Mammary epithelial cell (primary cell): ENCODE results near the gene IDH3G.

Source experiments
- EZH2 ChIP-seq: IDR thresholded peaks from 2 replicates; pipeline ENCODE4 v1.6.1; 2012; ENCODE audit warnings: low read length, inconsistent platforms, borderline replicate concordance
- TF ChIP-seq, protein P1 (sequence below), 2 donors: IDR thresholded peaks in 1 of 2; conservative IDR thresholded peaks in 1 of 2; 2 replicates each; pipeline ENCODE4 v1.5.1; 2011 to 2012; ENCODE audit warnings: inconsistent platforms in 2 of 2, low read length in 2 of 2, mild to moderate bottlenecking in 2 of 2, control low read depth in 1 of 2, low read depth in 1 of 2; ENCODE audit not compliant: insufficient read depth in 1 of 2; ENCODE audit errors: extremely low read depth in 1 of 2

DNA sequence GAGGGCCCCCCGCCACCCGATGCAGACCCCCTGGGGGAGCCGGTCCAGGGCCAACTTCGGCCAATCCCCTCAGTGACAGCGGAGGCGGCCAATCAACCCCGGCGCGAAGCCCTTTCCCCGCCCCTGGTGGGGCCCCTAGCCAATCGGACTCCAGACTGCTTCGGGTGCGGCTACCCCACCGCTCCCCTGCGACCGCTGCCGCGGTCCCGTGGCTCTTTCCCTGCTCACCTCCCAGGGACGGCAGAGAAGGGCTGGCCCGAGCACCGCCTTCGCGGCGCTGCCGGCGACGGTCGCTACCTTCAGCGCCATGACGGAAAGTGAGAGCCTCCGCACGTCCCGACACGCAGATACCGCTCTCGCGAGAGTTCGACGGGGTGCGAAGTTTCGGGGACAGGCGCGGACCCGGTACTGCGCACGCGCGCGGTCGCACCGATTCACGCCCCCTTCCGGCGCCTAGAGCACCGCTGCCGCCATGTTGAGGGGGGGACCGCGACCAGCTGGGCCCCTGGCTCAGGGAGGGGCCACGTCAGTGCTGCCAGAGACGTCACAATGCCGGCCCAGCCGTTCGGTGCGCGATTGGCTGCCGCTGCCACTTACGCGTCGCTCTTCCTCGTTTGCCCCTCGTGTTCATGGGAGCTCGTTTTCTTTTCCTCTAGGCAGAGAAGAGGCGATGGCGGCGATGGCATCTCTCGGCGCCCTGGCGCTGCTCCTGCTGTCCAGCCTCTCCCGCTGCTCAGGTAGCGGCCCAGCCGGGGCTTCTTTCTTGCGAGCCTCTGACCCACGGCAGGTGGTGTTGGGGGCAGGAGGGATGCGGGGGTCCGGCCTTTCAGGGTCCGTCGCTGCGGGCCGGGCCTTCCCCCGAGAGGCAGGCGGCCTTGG is at the start of gene IDH3G, which contains the start of gene SSR4:
- TF ChIP-seq, protein P1, sequence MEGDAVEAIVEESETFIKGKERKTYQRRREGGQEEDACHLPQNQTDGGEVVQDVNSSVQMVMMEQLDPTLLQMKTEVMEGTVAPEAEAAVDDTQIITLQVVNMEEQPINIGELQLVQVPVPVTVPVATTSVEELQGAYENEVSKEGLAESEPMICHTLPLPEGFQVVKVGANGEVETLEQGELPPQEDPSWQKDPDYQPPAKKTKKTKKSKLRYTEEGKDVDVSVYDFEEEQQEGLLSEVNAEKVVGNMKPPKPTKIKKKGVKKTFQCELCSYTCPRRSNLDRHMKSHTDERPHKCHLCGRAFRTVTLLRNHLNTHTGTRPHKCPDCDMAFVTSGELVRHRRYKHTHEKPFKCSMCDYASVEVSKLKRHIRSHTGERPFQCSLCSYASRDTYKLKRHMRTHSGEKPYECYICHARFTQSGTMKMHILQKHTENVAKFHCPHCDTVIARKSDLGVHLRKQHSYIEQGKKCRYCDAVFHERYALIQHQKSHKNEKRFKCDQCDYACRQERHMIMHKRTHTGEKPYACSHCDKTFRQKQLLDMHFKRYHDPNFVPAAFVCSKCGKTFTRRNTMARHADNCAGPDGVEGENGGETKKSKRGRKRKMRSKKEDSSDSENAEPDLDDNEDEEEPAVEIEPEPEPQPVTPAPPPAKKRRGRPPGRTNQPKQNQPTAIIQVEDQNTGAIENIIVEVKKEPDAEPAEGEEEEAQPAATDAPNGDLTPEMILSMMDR (conservative IDR thresholded peaks at IDR 0.05 in 1 of 2, IDR thresholded peaks at IDR 0.05 in 1 of 2; ENCODE audit: extremely low read depth in 1 of 2, insufficient read depth in 1 of 2, low read depth in 1 of 2, low read length in 2 of 2), result no peak
- TF ChIP-seq EZH2, result no peak
